GM08714 (cell line): Measurements from ENCODE around the gene SEMA3C.

Source experiments
- H3K4me3 ChIP-seq: fragments of 200-500 bp; sonication (Bioruptor generic); 2 replicates; pipeline ENCODE4 v1.5.1; 2014; ENCODE audit warnings: mild to moderate bottlenecking, low read length, inconsistent platforms
- ZNF274 ChIP-seq: IDR thresholded peaks from 2 replicates; pipeline ENCODE4 v1.6.1; 2012; ENCODE audit warnings: mild to moderate bottlenecking, low read depth, low read length

The SEMA3C gene

GRCh38 chr7:80733333-80733915 is 185.4 kb downstream of the SEMA3C start:
- no peak overlapping the region for H3K4me3 ChIP-seq
- TF ChIP-seq ZNF274: no peak

DNA sequence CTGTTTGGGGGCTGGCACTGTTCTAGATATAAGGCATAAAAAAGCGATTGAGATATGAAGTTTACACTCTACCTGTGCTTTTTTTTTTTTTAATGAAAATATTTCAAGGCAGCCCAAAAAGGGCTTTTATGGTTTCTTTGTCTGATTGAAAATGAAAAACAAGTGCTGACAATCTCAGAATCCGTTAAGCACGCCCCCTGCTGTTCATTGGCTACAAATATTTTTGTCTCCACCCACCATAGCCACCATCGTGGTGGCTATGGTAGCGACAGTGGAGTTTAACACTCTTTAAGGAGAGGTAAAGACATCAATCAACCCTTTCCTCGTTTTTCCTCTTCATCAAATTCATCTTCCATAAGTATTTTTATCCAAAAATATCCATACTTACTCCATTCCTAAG is 186.2 kb downstream of the SEMA3C start:
- no peak overlapping the region for H3K4me3 ChIP-seq
- TF ChIP-seq ZNF274: no peak

GRCh38 chr7:80731281-80731680 is 187.6 kb downstream of the SEMA3C start:
- no peak for TF ChIP-seq ZNF274

DNA sequence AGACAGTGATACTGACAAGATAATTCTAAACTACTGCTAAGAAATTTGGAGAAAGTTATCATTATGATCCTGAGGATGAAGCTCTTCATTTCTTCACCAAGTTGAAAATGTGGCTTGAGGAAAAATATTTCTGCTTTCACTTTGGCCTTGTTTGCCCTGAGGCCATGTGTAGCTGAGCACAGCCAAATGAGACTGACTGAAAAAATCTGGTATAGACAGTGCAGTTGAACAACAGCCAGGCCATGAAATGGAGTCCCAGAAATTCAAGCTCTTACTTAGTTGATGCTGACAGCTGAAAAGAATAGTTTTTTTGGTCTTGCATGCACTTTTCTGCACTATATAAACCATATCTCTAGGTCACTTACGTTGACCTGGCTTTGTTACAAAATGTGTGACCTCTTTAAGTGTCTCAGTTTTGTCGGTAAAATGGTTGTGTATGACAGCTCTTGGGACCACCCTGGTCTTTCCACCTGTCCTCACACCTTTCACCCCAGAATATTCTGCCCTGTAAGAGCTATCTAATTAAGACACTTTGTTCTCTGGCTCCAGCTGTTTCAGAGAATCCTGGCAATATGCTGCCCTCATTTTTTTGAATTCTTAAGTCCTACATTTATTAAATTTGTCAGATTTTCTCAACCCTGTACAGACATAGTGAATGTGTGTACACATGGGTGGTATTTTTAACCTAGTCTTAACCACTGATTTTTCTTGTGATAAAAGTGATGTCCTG is 189.1 kb downstream of the SEMA3C start:
- no peak overlapping the region for H3K4me3 ChIP-seq
- no peak for TF ChIP-seq ZNF274

More at GRCh38 chr7:80731281-80731680, 187.6 kb downstream of the SEMA3C start:
- no peak overlapping the region for H3K4me3 ChIP-seq

GRCh38 chr7:80726666-80727065 is 192.2 kb downstream of the SEMA3C start:
- H3K4me3 ChIP-seq: no peak overlapping the region
- no peak for TF ChIP-seq ZNF274

GRCh38 chr7:80725181-80725611 is 193.7 kb downstream of the SEMA3C start:
- H3K4me3 ChIP-seq: no peak overlapping the region
- TF ChIP-seq ZNF274: no peak

- no peak overlapping the region for H3K4me3 ChIP-seq
- no peak for TF ChIP-seq ZNF274
Measured at GRCh38 chr7:80724249-80724871, 194.5 kb downstream of the SEMA3C start.

- H3K4me3 ChIP-seq: no peak overlapping the region
- no peak for TF ChIP-seq ZNF274
Measured at GRCh38 chr7:80722616-80723195, 196.1 kb downstream of the SEMA3C start.

DNA sequence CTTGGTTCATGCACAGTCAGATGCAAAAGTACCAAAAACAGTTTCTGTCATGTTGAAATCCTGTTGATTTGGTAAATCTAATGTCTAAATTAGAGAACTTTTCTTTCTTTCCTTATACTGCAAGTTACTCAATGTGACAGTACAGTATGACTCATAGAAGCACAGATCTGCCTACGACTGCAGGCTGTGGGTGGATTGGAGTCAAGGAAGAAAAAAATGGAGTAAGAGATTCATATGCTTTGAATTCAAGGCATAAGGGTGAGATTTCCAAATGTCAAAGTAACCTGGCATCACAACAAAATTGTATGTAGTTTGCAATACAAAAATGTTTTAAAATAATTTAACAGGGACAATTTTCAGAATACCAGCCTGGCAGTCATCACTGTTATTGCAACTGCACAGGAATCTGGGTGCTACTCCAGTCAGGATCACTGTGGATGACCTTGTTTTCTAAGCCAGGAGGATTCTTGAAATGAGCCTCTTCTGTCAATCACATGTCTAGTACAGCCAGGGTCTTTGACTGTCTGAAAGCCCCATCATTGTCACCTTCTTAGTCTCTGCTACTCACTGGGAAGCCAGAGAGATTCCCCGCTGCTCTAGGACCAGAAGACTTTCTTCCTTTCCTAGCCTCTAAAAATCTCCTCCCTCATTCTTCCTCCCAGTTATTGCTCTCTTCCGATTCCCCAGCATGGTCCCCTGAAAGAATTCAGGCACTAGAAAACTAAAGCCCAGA is 196.8 kb downstream of the SEMA3C start:
- no peak for TF ChIP-seq ZNF274
- H3K4me3 ChIP-seq: no peak overlapping the region

GRCh38 chr7:80720146-80720545 is 198.7 kb downstream of the SEMA3C start:
- no peak for TF ChIP-seq ZNF274
- H3K4me3 ChIP-seq: no peak overlapping the region

GRCh38 chr7:80719261-80719660 is 199.6 kb downstream of the SEMA3C start:
- no peak for TF ChIP-seq ZNF274
- no peak overlapping the region for H3K4me3 ChIP-seq

DNA sequence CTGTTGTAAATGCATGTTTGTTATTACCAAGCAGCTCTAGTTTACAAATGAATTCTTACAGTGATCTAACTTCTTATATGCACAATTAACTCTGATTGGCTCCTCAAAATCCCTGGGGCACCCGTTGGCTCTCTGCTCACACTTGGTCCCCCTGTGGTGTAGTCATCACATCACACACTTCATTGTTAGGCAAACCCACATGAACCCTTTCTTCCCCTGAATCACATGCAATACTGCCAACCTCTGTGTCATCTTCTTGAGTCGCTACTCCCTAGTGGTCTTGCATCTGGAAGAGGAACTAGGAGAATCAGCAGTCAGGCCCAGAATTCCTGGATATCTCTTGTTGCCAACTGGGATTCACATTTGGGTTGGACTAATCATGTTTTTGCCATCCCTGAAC is 207.3 kb downstream of the SEMA3C start:
- H3K4me3 ChIP-seq: no peak overlapping the region

GRCh38 chr7:80708123-80708522 is 210.7 kb downstream of the SEMA3C start:
- no peak for TF ChIP-seq ZNF274
- no peak overlapping the region for H3K4me3 ChIP-seq

More for the DNA sequence above, 207.3 kb downstream of the SEMA3C start:
- no peak for TF ChIP-seq ZNF274

DNA sequence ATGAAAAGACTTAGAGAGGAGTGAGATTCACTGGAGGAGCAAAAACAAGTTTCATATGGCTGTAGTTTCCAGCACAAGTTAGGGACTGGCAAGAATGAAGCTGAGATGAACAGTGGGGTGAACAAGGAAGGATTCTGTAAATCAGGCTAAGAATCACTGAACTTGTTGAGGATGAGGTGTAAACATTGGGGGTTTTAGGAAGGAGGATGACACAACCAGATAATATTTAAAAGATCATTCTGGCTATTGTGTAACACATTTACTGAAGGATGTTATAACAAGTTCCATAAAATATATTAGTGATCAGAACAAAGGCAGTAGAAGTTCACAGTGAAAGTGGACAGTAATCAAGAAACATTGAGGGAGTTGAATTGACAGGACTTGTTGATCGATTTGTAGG is 211.5 kb downstream of the SEMA3C start:
- no peak for TF ChIP-seq ZNF274
- H3K4me3 ChIP-seq: no peak overlapping the region
